GM12874 (cell line): ENCODE results near the gene PLA2G15.

Source experiments
- TF ChIP-seq, protein P1 (sequence below): IDR thresholded peaks from 2 replicates; pipeline ENCODE4 v1.5.1; 2011; ENCODE audit warnings: low read depth, mild to moderate bottlenecking, control low read depth, low read length, moderate library complexity; ENCODE audit not compliant: insufficient read depth

Gene PLA2G15

DNA sequence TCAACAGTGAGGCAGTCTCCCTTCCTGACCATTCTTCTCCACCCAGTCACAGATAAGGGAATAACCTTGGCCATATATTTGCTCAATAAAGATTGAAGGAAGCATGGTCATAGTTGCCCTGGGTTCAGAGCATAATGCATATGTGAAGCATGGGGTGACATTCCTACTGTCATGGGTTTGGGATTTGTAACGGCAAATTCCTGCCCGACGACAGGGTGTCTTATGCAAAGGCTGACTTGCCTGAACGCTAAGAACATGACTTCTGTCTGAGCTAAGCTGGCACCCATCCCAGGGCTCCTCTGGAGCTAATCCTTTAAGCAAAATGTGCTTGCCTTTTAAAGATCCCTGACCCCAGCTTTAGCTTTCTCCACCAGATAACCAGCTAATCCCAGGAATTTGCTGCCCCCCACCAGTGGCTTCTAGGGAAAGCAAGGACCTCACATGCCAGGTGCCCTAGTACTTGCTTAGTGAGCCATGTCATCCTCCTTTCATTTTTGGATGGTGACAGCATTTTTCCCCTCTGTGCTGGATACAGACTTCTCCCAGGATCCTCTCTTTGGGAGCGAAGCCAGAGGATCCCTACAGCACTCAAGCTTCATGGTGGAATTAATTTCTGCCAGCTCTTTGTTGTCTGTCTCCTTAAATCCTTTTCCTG is 53.9 kb downstream of the PLA2G15 start:
- TF ChIP-seq, protein P1, sequence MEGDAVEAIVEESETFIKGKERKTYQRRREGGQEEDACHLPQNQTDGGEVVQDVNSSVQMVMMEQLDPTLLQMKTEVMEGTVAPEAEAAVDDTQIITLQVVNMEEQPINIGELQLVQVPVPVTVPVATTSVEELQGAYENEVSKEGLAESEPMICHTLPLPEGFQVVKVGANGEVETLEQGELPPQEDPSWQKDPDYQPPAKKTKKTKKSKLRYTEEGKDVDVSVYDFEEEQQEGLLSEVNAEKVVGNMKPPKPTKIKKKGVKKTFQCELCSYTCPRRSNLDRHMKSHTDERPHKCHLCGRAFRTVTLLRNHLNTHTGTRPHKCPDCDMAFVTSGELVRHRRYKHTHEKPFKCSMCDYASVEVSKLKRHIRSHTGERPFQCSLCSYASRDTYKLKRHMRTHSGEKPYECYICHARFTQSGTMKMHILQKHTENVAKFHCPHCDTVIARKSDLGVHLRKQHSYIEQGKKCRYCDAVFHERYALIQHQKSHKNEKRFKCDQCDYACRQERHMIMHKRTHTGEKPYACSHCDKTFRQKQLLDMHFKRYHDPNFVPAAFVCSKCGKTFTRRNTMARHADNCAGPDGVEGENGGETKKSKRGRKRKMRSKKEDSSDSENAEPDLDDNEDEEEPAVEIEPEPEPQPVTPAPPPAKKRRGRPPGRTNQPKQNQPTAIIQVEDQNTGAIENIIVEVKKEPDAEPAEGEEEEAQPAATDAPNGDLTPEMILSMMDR, result no peak

DNA sequence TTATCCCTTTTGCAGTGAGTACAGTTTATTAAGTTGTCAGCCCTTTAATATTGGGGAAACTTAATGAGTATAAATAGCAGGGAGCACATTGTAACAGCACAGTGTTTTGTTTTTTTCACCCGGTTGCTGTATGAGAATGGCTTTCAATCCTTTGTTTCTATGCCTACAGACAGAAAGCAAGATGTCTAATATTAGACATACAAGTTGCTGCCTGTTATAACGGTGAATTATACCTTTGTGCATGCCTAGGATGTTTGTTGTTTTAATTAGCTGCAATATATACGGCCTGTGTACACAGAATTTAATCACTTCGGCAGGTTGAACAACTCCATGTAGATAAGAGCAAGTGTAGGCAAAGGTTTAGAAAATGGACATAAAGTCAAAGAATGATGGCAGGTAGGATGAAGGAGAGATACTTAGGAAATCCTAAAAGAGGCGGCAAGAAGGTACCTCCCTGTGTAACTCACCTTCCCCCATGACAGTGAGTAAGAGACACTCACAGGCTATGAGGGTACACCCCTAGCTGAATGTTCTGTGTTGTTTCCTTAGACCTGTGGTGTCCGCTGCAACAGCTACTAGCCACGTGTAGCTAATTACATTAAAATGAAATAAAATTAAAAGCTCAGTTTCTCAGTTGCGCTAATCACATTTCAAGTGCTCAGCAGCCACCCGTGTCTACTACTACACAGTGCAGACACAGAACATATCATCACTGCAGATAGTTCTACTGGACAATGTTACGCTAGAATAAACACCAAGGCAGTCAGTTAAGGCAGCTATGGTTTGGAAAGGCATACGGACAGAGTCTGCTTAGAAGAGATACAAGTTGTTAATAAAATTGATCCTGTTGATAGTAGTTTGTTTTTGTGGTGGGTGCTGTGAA is 54.6 kb downstream of the PLA2G15 start:
- TF ChIP-seq, protein P1, result no peak

DNA sequence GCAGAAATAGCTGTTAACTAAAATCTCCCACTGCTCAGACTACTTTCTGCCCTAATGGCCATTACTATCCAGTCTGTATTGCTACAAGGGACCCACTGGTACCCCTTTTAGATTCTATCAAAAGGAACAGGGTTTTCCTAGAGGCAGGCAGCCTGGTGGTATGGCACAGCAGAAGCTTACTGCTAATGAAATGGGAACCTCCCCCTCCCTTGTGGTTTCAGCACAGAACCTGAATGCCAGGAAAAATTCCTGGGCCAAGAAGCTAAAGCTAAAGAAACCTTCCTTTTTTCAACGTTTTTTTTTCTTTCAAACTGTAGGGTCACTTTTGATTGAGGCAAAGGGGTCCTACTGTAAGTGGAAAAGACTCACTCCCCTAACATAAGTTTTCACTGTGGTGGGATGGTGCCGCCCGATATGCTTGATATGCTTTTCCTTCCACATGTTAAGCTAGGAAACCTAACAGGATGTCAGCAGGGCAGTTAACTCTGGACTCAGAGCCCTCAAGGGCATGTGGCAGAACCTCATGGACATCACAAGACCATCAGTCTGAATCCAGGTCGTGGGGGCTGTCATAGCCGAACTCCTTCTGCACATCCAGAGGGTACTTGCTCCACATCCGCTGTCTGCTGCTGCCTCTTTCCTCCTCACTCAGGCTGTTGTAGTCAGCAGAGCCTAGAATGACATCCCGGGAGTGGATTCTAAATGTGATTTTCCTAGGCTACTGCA is 55.7 kb downstream of the PLA2G15 start:
- TF ChIP-seq, protein P1, result no peak

- TF ChIP-seq, protein P1, result no peak
Observed at GRCh38 chr16:68306633-68307032, 61.5 kb downstream of the PLA2G15 start.

DNA sequence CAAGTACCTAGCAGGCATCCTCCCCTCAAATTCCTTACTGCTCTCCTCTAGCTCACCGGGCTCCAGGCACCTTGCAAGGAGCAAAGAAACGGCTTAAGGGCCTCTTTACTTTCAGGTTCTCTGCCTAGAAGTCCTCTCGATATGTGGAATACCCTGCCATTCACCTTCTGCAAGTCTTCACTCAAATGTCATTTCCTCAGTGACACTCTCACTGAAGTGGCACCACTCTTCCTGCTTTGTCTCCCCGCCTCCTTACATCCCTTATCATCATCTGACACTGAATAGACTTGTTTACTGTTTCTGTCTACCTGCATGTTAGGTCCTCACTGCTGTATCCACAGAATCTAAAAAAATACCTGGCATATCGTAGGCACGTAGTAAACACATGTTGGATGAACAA is 64.6 kb downstream of the PLA2G15 start:
- TF ChIP-seq, protein P1, result no peak

DNA sequence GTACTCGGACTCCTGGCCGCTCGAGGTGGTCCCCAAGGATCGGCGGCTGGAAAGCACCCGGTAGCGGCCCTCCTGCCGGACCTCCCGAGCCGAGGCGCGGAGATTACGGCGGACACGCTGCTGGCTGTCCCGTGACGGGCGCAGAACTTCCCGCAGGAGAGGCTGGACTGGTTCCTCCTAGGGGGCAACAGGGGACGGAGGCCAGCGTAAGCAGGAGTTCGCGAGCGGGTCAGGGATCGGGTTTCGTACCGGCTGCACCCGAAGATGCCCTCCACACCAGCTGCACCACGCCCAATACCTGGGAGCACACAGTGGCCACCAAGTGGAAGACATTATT is 65.2 kb downstream of the PLA2G15 start:
- TF ChIP-seq, protein P1, result no peak
